Activated CD8-positive, alpha-beta memory T cell treated with anti-CD3 and anti-CD28 coated beads for 36 hours (primary cell): ENCODE results near the gene KLF1. TPM values are rescaled to one million over a fixed set of nuclear protein-coding genes. Genes with fewer than 3 reads are reported as not detected.

Source experiments
- CTCF ChIA-PET: fragments of 350-600 bp; sonication (Branson Sonifier 250); formaldehyde crosslinking; loops from one replicate; lab custom pipeline; 2021; ENCODE audit warnings: antibody characterized with exemption; lab: Charles Lee
- POLR2A ChIA-PET: fragments of 350-600 bp; sonication (Branson Sonifier 250); formaldehyde crosslinking; loops from one replicate; lab custom pipeline; 2021; ENCODE audit warnings: antibody characterized with exemption; lab: Charles Lee
- total RNA-seq, 2 experiments: library from RNA; stranded (reverse); gene quantifications; one replicate each; pipeline ENCODE4 v1.2.3, GENCODE V29; 2021

Gene KLF1
- total RNA-seq, 2 experiments from 2014 or later: 0.69 to 0.84 TPM

DNA sequence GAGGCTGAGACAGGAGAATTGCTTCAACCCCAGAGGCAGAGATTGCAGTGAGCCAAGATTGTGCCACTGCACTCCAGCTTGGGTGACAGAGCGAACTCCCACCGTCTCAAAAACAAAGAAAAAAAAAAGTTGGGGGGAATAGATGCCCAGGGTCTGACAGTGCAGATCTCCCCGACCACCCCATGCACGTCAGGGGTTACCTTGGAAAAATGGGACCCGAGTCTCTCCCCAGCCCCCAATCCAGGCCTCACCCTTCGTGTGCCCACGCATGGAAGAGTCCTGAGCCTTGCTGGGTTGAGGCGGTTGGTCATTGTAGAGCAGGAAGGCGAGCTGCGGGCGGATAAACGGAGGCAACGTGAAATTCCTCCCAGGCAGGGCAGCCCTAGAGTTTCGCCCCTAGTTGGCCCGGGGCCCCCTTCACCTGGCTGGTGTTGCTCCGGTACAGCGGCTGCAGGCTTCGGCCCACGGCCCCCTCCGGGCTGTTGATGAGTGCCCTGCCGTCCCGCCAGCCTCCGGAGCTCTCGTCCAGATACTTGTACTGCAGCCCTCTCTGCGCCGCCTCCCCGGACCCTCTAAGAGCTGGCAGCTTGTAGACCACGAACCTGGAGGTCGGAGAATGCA is 6.3 kb downstream of the KLF1 start:
- CTCF ChIA-PET: interaction anchor here (0.7 to 2.4 kb wide), 5 partner anchors 10 to 85 kb away, joined by 3 to 13 read pairs (median 7); partner anchors contain the start of gene GCDH
- POLR2A ChIA-PET: interaction anchor here (1.0 to 1.1 kb wide), 2 partner anchors 33 to 57 kb away, joined by 3 read pairs; partner anchors contain the start of gene CALR

DNA sequence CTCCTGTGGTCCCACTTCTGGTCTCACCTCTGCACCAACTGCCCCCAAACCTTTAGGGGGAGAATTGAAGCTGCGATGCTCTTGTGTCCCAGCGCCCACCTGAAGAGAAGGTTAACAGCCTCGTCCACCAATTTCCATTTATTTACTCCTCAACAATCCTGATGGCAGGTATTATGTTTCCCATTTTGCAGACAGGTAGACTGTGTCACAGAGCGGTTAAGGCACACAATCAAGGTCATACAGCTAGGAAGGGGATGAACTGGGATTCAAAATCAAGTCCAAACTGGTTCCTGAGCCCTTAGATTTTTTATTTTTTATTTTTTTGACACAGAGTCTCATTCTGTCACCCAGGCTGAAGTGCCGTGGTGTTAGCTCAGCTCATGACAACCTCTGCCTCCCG is 11.9 kb downstream of the KLF1 start:
- ChIA-PET CTCF (interaction anchor here (1.8 to 2.7 kb wide), 2 partner anchors 10 to 28 kb away, joined by 5 to 15 read pairs; no protein-coding TSS in a partner anchor), POLR2A (no interaction called here)

DNA sequence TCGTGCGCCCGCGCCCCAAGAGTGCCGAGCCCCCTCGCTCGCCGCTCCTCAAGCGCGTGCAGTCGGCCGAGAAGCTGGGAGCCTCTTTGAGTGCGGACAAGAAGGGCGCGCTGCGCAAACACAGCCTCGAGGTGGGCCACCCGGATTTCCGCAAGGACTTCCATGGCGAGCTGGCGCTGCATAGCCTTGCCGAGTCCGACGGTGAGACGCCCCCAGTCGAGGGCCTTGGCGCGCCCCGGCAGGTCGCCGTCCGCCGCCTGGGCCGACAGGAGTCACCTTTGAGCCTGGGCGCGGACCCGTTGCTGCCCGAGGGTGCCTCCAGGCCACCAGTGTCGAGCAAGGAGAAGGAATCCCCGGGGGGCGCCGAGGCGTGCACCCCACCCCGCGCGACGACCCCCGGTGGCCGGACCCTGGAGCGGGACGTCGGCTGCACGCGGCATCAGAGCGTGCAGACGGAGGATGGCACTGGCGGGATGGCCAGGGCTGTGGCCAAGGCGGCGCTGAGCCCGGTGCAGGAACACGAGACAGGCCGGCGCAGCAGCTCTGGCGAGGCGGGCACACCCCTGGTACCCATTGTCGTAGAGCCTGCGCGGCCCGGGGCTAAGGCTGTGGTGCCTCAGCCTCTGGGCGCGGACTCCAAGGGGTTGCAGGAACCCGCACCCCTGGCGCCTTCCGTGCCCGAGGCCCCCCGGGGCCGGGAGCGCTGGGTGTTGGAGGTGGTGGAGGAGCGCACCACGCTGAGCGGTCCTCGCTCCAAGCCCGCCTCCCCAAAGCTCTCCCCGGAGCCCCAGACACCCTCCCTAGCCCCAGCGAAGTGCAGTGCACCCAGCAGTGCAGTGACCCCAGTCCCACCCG is 12.9 kb downstream of the KLF1 start:
- CTCF ChIA-PET: interaction anchor here (1.5 to 2.7 kb wide), 4 partner anchors 11 to 91 kb away, joined by 4 to 15 read pairs (median 5); partner anchors contain the start of gene GCDH
- POLR2A ChIA-PET: no interaction called here

DNA sequence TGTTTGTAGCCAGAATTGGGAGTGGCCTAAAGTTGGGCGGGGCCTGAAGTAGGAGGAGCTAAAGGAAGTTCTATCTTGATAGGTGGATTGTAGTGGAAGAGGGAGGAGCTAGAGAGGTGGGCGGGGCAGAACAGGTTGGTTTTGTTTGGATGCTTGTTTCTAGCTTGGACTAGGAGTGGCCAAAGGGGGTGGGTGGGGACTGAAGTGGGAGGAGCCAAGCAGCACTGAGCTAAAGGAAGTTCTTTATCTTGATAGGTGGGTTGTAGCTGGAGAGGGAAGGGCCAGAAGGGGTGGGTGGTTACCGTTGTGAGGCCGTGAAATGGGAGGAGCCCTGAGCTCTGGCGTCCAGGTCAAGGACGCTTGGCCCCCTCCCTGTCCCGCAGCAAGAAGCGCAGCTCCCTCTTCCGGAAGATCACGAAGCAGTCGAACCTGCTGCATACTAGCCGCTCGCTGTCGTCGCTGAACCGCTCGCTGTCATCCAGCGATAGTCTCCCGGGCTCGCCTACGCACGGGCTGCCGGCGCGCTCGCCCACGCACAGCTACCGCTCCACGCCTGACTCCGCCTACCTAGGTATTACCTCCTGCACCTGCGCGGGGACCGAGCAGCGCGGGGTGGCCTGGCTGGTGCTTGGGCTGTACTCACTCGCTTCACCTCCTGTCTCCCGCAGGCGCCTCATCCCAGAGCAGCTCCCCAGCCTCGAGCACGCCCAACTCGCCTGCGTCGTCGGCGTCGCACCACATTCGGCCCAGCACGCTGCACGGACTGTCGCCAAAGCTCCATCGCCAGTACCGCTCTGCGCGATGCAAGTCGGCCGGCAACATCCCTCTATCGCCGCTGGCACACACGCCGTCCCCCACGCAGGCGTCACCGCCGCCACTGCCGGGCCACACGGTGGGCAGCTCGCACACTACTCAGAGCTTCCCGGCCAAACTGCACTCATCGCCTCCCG is 13.8 kb downstream of the KLF1 start:
- CTCF ChIA-PET: interaction anchor here (0.7 to 2.7 kb wide), 8 partner anchors 9 to 107 kb away, joined by 3 to 15 read pairs (median 4); partner anchors contain the start of gene GCDH
- POLR2A ChIA-PET: interaction anchor here (0.5 to 0.7 kb wide), 4 partner anchors 8 to 80 kb away, joined by 3 to 10 read pairs (median 8); partner anchors contain the start of gene DNASE2

DNA sequence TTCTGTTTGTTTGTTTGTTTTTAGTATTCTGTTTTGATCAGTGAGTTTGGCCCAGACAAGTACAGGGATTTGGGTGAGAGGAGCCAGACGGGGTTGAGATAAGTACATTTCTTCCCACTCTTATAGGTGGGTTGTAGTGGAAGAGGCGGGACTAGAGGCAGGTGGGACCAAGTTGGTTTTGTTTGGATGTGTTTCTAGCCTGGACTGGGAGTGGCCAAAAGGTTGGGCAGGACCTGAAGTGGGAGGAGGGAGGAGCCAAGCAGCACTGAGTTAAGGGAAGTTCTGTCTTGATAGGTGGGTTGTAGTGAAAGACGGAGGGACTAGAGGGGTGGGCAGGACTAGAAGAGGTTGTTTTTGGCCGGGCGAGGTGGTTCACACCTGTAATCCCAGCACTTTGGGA is 14.7 kb downstream of the KLF1 start:
- POLR2A ChIA-PET: interaction anchor here (0.6 kb wide), 1 partner anchor 80 kb away, joined by 3 read pairs; no protein-coding TSS in a partner anchor
- CTCF ChIA-PET: interaction anchor here (0.7 to 2.7 kb wide), 4 partner anchors 18 to 75 kb away, joined by 3 to 15 read pairs (median 4); partner anchors contain the start of gene GCDH

DNA sequence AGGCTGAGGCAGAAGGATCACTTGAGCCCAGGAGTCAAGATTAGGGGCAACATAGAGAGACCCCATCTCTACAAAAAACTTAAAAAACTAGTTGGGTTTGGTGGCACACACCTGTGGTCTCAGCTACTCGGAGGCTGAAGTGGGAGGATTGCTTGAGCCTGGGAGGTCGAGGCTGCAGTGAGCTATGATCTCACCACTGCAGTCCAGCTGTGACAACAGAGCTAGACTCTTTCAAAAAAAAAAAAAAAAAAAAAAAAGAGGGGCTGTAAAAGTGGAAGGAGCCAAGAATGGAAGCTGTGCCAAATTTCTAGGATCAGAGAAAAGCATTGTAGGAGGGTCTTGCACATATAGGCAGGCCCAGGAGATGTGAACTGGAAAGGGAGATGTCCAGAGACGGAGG is 15.3 kb downstream of the KLF1 start:
- POLR2A ChIA-PET: no interaction called here

DNA sequence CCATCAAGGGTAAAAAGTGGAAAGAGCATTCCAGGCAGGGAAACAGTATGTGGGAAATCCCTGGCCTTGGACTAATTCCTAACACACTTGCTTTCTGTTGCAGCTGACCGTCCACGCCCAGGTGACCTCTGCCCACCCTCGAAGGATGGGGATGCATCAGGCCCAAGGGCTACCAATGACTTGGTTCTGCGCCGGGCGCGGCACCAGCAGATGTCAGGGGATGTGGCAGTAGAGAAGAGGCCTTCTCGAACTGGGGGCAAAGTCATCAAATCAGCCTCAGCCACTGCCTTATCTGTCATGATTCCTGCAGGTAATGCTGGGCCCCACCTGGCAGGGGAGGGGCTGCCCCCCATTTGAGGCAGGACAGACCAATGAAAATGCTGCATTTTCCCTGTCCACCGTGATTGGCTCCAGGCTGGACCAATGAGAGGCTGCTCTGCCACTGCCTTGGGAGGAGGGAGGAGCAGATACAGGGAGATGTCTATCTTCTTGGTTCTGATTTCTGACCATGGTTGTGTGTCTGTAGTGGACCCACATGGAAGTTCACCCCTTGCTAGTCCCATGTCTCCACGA is 18.4 kb downstream of the KLF1 start:
- ChIA-PET CTCF (interaction anchor here (1.1 to 1.6 kb wide), 3 partner anchors 21 to 174 kb away, joined by 3 to 7 read pairs (median 4); no protein-coding TSS in a partner anchor), POLR2A (no interaction called here)

More for the DNA sequence above, 15.3 kb downstream of the KLF1 start:
- CTCF ChIA-PET: no interaction called here

DNA sequence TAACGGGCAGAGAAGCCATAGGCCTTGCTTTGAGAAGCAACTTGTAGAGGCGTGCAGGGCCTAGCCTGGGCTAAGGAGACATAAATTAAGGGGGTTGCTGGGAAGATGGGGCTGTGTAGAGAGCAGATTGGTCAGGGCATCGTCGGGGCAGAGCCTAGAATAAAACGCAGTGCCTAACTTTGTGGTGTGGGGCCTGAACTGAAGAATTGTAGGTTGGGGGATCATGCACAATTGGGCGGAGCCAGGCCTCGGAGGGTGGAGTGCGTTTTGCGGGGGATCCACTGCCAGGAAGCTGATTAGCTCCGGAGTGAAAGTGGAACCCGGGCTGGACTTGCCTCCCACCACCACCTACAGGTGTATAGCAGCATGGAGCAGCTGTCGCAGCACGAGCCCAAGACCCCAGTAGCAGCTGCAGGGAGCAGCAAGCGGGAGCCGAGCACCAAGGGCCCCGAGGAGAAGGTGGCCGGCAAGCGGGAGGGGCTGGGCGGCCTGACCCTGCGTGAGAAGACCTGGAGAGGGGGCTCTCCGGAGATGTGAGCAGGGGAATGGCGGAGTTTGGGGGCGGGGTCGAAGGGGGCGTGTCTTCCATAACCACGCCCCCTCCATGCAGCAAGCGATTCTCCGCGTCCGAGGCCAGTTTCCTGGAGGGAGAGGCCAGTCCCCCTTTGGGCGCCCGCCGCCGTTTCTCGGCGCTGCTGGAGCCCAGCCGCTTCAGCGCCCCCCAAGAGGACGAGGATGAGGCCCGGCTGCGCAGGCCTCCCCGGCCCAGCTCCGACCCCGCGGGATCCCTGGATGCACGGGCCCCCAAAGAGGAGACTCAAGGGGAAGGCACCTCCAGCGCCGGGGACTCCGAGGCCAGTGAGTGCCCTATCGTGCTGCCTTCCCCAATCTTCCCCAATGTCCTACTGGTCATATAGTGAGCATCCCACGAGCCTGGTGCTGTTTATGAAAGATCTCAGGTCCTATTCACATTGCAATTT is 19.6 kb downstream of the KLF1 start:
- CTCF ChIA-PET: interaction anchor here (0.6 to 1.6 kb wide), 3 partner anchors 14 to 91 kb away, joined by 3 to 7 read pairs (median 3); partner anchors contain the start of gene DNASE2
- POLR2A ChIA-PET: interaction anchor here (0.6 kb wide), 2 partner anchors 9 to 61 kb away, joined by 3 to 5 read pairs; partner anchors contain the start of gene RNASEH2A

DNA sequence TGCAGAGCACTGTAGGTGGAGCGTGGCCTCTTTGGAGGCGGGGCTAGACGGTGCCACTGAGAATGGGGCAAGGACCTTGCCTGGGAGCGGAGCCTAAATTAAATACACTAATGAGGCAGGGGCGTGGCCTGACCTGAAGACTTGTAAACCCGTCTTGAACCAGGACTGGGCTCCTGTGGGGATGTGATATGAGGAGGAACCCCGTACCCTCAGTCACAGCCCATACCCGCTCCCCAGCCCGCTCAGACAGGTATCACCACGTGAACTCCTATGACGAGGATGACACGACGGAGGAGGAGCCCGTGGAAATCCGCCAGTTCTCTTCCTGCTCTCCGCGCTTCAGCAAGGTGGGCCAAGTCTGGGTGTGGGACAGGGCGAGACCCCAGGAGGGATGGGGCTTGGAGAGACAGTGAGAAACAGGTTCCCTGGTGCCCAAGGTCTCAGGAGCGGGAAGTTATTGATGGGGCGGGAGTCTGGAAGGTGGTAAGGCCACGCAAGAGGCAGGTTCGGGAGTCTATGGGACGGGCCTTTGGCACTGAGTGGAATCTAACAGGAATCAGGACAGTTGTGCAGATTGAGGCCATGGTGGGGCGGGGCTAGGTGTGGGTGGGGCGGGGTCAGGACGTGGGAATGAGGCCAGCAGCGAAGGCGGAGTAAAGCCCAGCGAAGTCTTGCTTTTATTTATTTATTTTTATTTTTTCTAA is 20.4 kb downstream of the KLF1 start:
- CTCF ChIA-PET: interaction anchor here (0.6 to 1.6 kb wide), 2 partner anchors 21 to 90 kb away, joined by 3 to 7 read pairs; no protein-coding TSS in a partner anchor

DNA sequence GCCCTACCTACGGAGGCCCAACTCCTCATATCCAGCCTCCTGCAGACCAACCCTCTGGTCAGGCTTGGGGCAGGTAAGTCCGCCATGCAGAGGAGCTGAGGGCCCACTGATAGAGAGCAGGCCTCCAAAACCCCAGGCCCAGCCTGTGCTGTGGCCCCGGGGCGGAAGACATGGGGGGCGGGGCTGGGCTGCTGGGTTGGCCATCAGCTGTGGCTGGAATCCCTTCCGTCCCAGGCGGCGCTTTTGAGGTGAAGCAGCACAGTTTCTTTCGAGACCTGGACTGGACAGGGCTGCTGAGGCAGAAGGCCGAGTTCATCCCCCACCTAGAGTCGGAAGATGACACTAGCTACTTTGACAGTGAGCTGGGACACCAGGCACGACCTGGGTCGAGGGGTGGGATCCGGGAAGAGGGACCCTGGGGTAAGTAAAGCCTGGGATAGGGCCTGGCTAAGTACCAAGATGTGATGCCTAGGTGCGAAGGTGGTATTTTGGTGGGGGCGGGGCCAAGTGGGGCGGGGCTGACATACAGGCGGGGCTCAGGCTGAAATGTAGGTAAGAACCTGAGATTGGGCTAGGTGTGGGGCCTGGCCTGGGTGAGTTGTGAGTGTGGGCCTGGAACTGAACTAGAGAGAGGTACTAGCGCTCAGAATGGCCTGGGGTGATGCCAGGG is 21.1 kb downstream of the KLF1 start:
- ChIA-PET POLR2A (no interaction called here), CTCF (no interaction called here)

More for the DNA sequence above, 20.4 kb downstream of the KLF1 start:
- POLR2A ChIA-PET: interaction anchor here (0.6 kb wide), 1 partner anchor 60 kb away, joined by 3 read pairs; the partner anchor contains the start of gene RNASEH2A

DNA sequence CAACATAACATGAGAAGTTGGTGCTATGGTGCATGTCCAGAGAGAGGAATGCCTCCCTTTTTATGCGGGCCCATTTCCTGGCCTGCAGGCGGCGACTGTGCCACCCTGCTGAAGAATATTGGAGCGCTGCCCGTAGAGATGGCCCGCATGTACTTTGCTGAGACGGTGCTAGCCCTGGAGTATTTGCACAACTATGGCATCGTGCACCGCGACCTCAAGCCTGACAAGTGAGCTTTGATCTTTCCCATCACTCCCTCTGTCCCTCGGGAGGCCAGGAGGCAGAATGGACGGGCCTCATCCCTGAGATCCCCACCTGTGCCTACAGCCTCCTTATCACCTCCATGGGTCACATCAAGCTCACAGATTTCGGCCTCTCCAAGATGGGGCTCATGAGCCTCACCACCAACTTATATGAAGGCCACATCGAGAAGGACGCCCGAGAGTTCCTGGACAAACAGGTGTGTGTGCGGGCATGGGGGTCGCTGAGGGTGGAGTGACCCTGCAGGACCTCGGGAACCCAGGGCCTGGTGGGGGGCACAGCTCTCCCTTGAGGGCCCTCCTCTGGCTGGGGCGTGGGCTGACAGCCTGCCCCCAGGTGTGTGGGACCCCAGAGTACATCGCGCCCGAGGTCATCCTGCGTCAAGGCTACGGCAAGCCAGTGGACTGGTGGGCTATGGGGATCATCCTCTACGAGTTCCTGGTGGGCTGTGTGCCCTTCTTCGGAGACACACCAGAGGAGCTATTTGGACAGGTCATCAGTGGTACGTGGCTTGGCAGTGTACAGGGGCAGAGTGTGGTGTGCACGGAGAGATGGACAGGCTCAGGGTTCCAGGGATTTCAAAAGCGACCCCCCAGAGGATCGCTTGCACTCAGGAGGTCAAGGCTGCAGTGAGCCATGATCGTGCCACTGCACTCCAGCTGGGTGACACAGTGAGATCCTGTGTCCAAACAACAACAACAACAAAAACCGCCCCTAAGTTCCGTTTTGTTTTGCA is 22.0 kb downstream of the KLF1 start:
- POLR2A ChIA-PET: no interaction called here
- CTCF ChIA-PET: interaction anchor here (0.7 to 1.1 kb wide), 3 partner anchors 8 to 78 kb away, joined by 3 read pairs; no protein-coding TSS in a partner anchor

DNA sequence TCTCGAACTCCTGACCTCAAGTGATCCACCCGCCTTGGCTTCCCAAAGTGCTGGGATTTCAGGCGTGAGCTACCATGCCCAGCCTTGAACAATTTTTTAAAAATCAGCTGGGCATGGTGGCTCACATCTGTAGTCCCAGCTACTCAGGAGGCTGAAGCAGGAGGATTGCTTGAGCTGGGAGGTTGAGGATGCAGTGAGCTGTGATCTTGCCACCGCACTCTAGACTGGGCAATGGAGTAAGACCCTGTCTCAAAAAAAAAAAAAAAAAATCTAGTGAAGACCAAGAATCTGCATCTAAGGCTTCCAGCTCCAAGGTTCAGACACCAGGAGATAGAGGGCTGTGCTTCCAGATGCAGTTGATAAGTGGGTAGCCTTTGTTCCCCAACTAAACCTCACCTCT is 22.9 kb downstream of the KLF1 start:
- ChIA-PET CTCF (interaction anchor here (1.0 to 3.0 kb wide), 6 partner anchors 9 to 109 kb away, joined by 3 to 13 read pairs (median 4); no protein-coding TSS in a partner anchor), POLR2A (no interaction called here)

DNA sequence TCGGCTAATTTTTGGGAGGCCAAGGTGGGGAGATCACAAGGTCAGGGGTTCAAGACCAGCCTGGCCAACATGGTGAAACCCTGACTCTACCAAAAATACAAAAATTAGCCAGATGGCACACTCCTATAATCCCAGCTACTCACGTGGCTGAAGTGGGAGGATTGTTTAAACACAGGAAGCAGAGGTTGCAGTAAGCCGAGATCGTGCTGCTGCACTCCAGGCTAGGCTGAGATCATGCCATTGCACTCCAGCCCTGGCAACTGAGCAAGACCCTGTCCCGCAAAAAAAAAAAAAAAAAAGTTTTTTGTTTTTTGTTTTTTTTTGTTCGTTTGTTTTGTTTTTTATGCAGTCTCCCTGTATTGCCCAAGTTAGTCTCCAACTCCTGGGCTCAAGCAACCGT is 27.5 kb downstream of the KLF1 start:
- ChIA-PET CTCF (interaction anchor here (1.2 kb wide), 1 partner anchor 12 kb away, joined by 5 read pairs; no protein-coding TSS in a partner anchor), POLR2A (no interaction called here)
